A673 (cell line): ENCODE measurements around the gene PTGFRN.

Source experiments
- CTCF ChIP-seq: fragments of 300-800, 200-600 bp; sonication (generic); conservative IDR thresholded peaks from 2 replicates; pipeline ENCODE4 v1.5.1; 2017; ENCODE audit warnings: low read depth, mild to moderate bottlenecking, antibody characterized with exemption, low read length, moderate library complexity, mixed read lengths
- EZH2 ChIP-seq: fragments of 200-600 bp; sonication (generic); IDR thresholded peaks from 2 replicates; pipeline ENCODE4 v1.6.1; 2017; ENCODE audit warnings: borderline replicate concordance, low read depth, mild to moderate bottlenecking, mixed read lengths, antibody characterized with exemption, low read length; ENCODE audit not compliant: poor library complexity, severe bottlenecking

DNA sequence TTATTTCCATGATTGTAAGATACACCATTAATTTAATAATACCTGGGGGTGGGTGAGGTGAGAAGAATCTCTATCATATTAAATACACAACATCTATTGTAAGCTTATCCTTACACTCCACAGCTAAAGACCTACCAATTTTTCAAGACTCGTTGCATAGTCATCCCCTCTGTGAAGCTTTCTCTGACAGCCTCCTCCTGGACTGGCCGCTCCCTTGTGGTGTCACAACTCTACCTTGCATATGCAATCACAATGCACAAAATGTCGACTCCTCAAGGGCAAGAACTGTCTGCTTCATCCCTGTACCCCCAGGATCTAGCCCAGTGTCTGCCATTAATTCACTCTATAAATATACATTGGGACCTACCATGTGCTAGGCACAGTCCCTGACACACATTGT lies 2.4 kb upstream of the PTGFRN start:
- TF ChIP-seq CTCF (no peak), EZH2 (no peak)
